Heart right ventricle (tissue), 16 donors: Measurements from ENCODE around the gene MED13. TPM values are rescaled to one million over a fixed set of nuclear protein-coding genes. Genes with fewer than 3 reads are reported as not detected.

ENCODE experiments used
- ATAC-seq, 8 donors: fragments of 200-7000 bp; cut with Tn5 transposase; one replicate each; pipeline ENCODE4 v1.9.1; 2020; ENCODE audit warnings: mild to moderate bottlenecking in 8 of 8, moderate library complexity in 8 of 8, moderate number of reproducible peaks in 1 of 8
- DNase-seq, 2 donors: peaks; one replicate each; pipeline ENCODE4 v3.0.0-alpha.2; 2020
- H3K27ac ChIP-seq, 10 donors: fragments of 200-600 bp; sonication (generic) in 2 of 10; one replicate each; pipeline versions ENCODE4 v1.5.0 to v1.8.0; 2020 to 2022; ENCODE audit warnings: mild to moderate bottlenecking in 3 of 10
- H3K27me3 ChIP-seq, 7 donors: fragments of 200-600 bp; one replicate each; pipeline ENCODE4 v1.8.0; 2021 to 2022; ENCODE audit warnings: mild to moderate bottlenecking in 2 of 7
- H3K36me3 ChIP-seq, 9 donors: fragments of 200-600 bp; sonication (generic) in 1 of 9; one replicate each; pipeline versions ENCODE4 v1.5.0 to v1.8.0; 2020 to 2022; ENCODE audit warnings: mild to moderate bottlenecking in 2 of 9
- H3K4me1 ChIP-seq, 9 donors: fragments of 200-600 bp; sonication (generic) in 1 of 9; one replicate each; pipeline versions ENCODE4 v1.5.0 to v1.8.0; 2020 to 2022; ENCODE audit warnings: mild to moderate bottlenecking in 4 of 9
- H3K4me3 ChIP-seq, 10 donors: fragments of 200-600 bp; sonication (generic) in 2 of 10; one replicate each; pipeline versions ENCODE4 v1.5.0 to v1.8.0; 2020 to 2022; ENCODE audit warnings: mild to moderate bottlenecking in 7 of 10, moderate library complexity in 2 of 10
- H3K9me3 ChIP-seq, 11 donors: fragments of 200-600 bp in 10 of 11; sonication (generic) in 2 of 11; one replicate each; pipeline versions ENCODE4 v1.5.0 to v1.8.0; 2013 to 2022; ENCODE audit warnings: mild to moderate bottlenecking in 2 of 11, control low read depth in 1 of 11, moderate library complexity in 1 of 11
- WGBS, 2 donors: extraction: QIAGEN DNeasy Blood & Tissue Kit; methylation state at CpG; one replicate each; pipeline ENCODE4 v1.1.7; 2013; ENCODE audit warnings: inconsistent platforms in 1 of 2; 5-methylcytosine and 5-hydroxymethylcytosine counted together
- intact Hi-C, 10 donors: fragments of 100-400 bp; cut with DNase I; formaldehyde crosslinking; loops; one replicate each; pipeline versions ENCODE4 v1.11.1 to v1.14.2; 2022
- polyA plus RNA-seq, 2 donors: library from polyadenylated mRNA; stranded (reverse); fragments of 200-250 nt; gene quantifications; one replicate each; pipeline ENCODE4 v1.2.3, GENCODE V29; 2013
- total RNA-seq, 10 donors: library from RNA; stranded (reverse); fragmentation: NEBNext Ultra II Directional in 3 of 10; extraction: Animal tissue kit (Norgen Biotek cat#: 25700) in 3 of 10; gene quantifications; one replicate each; pipeline versions ENCODE4 v1.2.1 to v1.2.4, GENCODE V29; 2021 to 2023
- TF ChIP-seq, protein P1 (sequence below), 9 donors: fragments of 200-600 bp; sonication (generic) in 2 of 9; IDR thresholded peaks; one replicate each; pipeline versions ENCODE4 v1.5.0 to v1.8.0; 2021 to 2022; ENCODE audit warnings: antibody characterized with exemption in 9 of 9, mild to moderate bottlenecking in 5 of 9, moderate library complexity in 1 of 9
- donor health status: Arrhythmogenic right ventricular cardiomyopathy.
- donor health status: ischemic (EF 13 %, LVEDD 7.1; RV severe dilation, severe dysfunction).
- donor health status: healthy with polysubstance abuse.
- donor health status: DM: no; HTN: yes; CAD: no.
- donor health status: DM: no; HTN: no; CAD: no.
- donor health status: ischemic (EF 25% LVEDD 6.9; RV normal size, moderate dysfunction).
- donor health status: ischemic (EF 25% LVEDD 5.7; RV mildly dilated, moderate dysfunction).
- donor health status: healthy.
- donor health status: DM: yes; HTN: yes; CAD: no.
- donor health status: Ischemic cardiomyopathy.
- donor health status: ischemic (EF 35%, LVEDD 5.7; RV mildly dilated, moderate dysfunction).
- donor health status: nonischemic (EF 11% LVEDD 7.7; RV severe dilation, severe dysfunction).
- donor health status: DM: yes; HTN: yes; CAD: no.
- donor health status: PGD.
- donor health status: ischemic (EF 29% LVEDD 5.4; RV normal size, mild dysfunction).
- donor health status: nonischemic (EF 23%, LVEDD 6.1; RV moderate dilation, normal function).

Gene MED13
- total and polyA plus RNA-seq, 12 donors = 4.1 to 51.6 (median 35.7) TPM

GRCh38 chr17:62105357-62105756, 40.3 kb upstream of the MED13 start:
- ATAC-seq (no peak), DNase-seq (no peak)
- Histone ChIP-seq H3K4me3 (no peak overlapping the region), H3K4me1 (no peaks in the 10 kb centered on the region), H3K27ac (no peak overlapping the region), H3K27me3 (peaks cover 0 to 19% (median 0%) of the 10 kb centered on the region in 7 donors), H3K36me3 (no peaks in the 10 kb centered on the region), H3K9me3 (no peaks in the 10 kb centered on the region)
- TF ChIP-seq, protein P1, sequence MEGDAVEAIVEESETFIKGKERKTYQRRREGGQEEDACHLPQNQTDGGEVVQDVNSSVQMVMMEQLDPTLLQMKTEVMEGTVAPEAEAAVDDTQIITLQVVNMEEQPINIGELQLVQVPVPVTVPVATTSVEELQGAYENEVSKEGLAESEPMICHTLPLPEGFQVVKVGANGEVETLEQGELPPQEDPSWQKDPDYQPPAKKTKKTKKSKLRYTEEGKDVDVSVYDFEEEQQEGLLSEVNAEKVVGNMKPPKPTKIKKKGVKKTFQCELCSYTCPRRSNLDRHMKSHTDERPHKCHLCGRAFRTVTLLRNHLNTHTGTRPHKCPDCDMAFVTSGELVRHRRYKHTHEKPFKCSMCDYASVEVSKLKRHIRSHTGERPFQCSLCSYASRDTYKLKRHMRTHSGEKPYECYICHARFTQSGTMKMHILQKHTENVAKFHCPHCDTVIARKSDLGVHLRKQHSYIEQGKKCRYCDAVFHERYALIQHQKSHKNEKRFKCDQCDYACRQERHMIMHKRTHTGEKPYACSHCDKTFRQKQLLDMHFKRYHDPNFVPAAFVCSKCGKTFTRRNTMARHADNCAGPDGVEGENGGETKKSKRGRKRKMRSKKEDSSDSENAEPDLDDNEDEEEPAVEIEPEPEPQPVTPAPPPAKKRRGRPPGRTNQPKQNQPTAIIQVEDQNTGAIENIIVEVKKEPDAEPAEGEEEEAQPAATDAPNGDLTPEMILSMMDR (IDR thresholded peaks at IDR 0.05) = no peak
- 65 to 70% methylated on average over 3 of the region's 3 CpGs for WGBS, 2 donors
- intact Hi-C loops = no loop called here

GRCh38 chr17:62101515-62101914, 36.4 kb upstream of the MED13 start:
- Histone ChIP-seq H3K4me3 (no peak overlapping the region), H3K4me1 (no peaks in the 10 kb centered on the region), H3K27ac (no peak overlapping the region), H3K36me3 (no peaks in the 10 kb centered on the region), H3K27me3 (peaks cover 0 to 11% (median 0%) of the 10 kb centered on the region in 7 donors), H3K9me3 (no peaks in the 10 kb centered on the region)
- WGBS, 2 donors = 81 to 85% methylated on average over 3 to 4 of the region's 4 CpGs
- DNase-seq (no peak), ATAC-seq (no peak)
- TF ChIP-seq, protein P1 (IDR thresholded peaks at IDR 0.05) = no peak
- intact Hi-C loops = no loop called here

- intact Hi-C loops = no loop called here
- TF ChIP-seq, protein P1 (IDR thresholded peaks at IDR 0.05) = no peak
- H3K4me1 ChIP-seq = no peaks in the 10 kb centered on the region
- H3K9me3 ChIP-seq = no peaks in the 10 kb centered on the region
- no peak overlapping the region for H3K4me3 ChIP-seq
- DNase-seq = no peak
- H3K27me3 ChIP-seq = peaks cover 0 to 11% (median 0%) of the 10 kb centered on the region in 7 donors
- ATAC-seq = no peak
- H3K36me3 ChIP-seq = no peaks in the 10 kb centered on the region
- no peak overlapping the region for H3K27ac ChIP-seq
Measured at GRCh38 chr17:62101090-62101489, 36.0 kb upstream of the MED13 start.

- Histone ChIP-seq H3K27ac (no peak overlapping the region), H3K36me3 (no peaks in the 10 kb centered on the region), H3K4me1 (no peaks in the 10 kb centered on the region), H3K9me3 (no peaks in the 10 kb centered on the region), H3K4me3 (no peak overlapping the region), H3K27me3 (peaks cover 0 to 6% (median 0%) of the 10 kb centered on the region in 7 donors)
- TF ChIP-seq, protein P1 (IDR thresholded peaks at IDR 0.05) = no peak
- 96 to 97% methylated on average over 1 of the region's 1 CpG for WGBS, 2 donors
- no peak for DNase-seq
- no peak for ATAC-seq
- intact Hi-C loops = no loop called here
Measured at GRCh38 chr17:62100055-62100454, 35.0 kb upstream of the MED13 start.
